GM19372 (cell line): ENCODE measurements around the gene C12orf76.
"Not testable (repeated sequence)": the region's sequence is repeated elsewhere in the genome, so short reads cannot be mapped to it uniquely, and the experiment has no call there.

Source experiments
- ATAC-seq: cut with Tn5 transposase; IDR thresholded peaks from one replicate; pipeline ENCODE4 v1.9.1; 2021; ENCODE audit warnings: mild to moderate bottlenecking, low read depth, moderate library complexity; ENCODE audit not compliant: unreplicated experiment

C12orf76 gene

DNA sequence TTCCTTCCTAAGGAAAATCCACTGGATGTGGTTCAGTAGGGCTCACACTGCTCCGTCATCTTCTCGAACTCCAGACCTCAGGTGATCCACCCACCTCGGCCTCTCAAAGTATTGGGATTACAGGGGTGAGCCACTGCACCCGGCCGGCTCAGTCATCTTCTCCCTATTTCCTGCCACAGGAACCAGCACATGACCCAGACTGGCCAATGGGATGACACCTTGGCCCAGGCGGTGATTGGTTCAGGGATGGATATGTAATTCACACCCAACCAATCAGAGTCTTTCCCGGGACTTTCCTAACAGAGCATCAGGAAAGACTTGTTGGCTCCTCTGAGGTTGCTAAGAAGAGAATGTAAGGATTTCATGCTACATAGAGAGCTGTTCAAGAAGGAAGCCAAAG, 19.2 kb upstream of the C12orf76 start:
- ATAC-seq, result no peak

- no peak for ATAC-seq
These were observed 17.2 kb upstream of the C12orf76 start for GRCh38 chr12:110065540-110065939.

- no peak for ATAC-seq
These were observed 13.9 kb upstream of the C12orf76 start for GRCh38 chr12:110062241-110062640.

- ATAC-seq, result no peak
These were observed 11.3 kb upstream of the C12orf76 start for GRCh38 chr12:110059651-110060000.

DNA sequence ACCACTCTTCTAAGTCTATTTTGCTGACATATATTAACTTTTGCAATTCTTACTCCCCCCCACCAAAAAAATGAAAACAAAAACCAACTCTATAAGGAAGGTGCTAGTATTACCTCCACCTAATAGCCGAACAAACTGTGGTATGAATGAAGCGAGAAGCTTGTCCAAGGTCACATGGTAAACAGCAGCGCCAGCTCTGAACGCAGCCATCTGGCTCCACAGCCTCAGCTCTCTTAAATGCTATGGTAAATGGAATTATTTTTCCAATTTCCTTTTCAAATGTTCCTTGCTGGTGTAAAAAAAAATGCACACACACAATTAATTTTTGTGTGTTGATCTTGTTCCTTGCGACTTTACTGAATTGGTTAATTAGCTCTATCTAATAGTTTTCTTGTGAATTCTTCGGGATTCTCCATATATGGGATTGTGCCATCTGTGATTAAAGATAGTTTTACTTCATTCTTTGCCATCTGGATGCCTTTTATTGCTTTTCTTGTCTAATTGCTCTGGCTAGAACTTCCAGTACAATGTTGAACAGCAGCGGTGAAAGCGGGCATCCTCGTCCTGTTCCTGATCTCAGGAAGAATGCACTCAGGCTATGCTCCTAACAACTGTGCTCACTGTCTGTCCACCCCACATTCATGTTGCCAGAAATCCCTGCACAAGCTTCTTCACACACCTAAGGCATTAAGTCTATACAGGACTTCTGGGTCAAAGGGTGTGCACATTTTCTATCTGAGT, 10.7 kb upstream of the C12orf76 start:
- ATAC-seq, result no peak

GRCh38 chr12:110056643-110057042, 8.3 kb upstream of the C12orf76 start:
- not testable (repeated sequence) for ATAC-seq

DNA sequence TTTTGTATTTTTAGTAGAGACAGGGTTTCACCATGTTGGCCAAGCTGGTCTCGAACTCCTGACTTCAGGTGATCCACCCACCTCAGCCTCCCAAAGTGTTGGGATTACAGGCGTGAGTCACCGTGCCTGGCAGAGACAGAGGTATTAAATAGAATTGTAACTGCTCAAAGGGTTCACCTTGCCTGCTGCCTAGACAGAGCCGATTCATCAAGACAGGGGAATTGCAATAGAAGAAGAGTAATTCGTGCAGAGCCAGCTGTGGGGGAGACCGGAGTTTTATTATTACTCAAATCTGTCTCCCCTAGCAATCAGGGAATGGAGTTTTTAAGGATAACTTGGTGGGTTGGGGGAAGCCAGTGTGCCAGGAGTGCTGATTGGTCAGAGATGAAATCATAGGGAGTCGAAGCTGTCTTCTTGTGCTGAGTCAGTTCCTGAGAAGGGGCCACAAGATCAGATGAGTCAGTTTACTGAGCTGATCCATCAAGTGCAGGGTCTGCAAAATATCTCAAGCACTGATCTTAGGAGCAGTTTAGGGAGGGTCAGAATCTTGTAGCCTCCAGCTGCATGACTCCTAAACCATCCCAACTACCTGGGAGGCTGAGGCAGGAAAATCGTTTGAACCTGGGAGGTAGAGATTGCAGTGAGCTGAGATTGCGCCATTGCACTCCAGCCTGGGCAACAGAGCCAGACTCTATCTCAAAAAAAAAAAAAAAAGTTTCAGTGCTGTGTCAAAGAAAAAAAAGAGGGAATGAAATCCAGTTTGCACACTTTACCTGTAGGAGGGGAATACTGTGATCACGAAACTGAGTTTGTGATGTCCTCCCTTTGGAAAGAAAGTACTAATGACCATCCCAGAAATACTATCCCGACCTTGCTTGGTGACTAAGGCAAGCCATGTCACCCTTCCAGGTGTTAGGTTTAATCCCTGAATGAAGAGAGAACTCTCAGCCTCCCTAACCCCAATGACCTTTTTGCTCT, 7.3 kb upstream of the C12orf76 start:
- ATAC-seq, result not testable (repeated sequence)

DNA sequence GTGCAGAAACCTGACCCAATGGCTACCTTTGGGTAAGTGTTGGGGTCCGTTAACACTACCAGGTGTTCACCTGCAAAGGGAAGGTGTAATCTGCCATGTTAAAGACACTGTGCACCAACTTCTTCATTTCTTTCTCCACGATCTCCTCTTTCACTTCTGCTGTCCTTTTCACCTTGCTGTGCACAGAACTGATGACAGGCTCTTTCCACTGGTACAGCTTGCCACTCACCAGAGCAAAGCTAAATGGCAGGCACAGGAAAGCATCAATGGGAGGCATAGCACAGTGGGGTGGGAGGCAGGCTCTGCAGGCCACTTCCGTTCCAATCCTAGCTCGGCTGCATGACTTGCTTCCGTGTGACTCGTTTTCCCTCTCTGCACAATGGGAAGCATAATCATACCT, 2.6 kb upstream of the C12orf76 start:
- ATAC-seq, result no peak

DNA sequence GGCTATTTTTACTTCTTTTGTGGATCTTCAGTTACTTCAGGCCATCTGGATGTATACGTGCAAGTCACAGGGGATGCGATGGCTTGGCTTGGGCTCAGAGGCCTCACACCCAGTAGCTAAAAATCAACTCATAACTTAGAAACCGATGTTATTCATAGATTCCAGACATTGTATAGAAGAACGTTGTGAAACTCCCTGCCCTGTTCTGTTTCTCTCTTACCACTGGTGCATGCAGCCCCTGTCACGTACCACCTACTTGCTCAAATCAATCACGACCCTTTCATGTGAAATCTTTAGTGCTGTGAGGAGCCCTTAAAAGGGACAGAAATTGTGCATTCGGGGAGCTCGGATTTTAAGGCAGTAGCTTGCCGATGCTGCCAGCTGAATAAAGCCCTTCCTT, 1.3 kb upstream of the C12orf76 start:
- ATAC-seq, result not testable (repeated sequence)

DNA sequence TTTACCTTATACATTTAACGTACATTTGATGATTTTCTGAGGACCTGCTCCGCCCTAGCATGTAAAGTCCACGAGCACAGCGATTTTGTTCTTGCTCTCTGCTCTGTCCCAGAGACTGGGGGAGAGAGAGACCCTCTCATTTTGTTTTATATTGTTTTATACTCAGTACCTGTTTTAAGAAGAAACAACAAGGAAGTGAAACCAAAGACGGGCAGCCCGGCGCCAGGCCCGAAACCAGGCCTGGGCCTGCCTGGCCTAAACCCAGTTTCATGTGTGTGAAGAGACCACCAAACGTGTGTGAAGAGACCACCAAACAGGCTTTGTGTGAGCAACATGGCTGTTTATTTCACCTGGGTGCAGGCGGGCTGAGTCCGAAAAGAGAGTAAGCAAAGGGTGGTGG, 712 bp upstream of the C12orf76 start:
- not testable (repeated sequence) for ATAC-seq

DNA sequence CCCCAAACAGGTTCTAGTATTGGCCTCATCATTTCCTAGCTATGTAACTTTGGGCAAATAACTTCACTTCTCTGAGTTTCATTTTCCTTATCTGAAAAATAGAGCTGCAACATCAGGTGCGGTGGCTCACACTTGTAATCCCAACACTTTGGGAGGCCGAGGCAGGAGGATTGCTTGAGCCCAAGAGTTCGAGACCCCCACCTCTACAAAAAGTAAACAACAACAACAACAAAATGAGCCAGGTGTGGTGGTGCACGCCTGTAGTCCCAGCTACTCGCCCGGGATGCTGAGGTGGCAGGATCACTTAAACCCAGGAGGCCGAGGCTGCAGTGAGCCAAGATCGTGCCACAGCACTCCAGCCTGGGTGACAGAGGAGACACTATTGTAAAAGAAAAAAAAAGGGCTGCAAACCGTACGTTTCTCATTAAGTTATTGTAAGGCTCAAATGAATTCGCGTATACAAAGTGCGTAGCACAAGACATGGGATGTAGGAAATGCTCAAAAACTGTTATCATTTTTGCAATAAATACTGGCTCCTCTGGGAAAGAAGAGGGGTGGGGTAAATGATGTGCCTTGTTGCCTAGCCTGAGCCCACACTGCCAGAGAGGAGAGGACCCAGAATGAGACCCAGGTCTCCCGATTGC, 903 bp downstream of the C12orf76 start:
- ATAC-seq, result no peak

DNA sequence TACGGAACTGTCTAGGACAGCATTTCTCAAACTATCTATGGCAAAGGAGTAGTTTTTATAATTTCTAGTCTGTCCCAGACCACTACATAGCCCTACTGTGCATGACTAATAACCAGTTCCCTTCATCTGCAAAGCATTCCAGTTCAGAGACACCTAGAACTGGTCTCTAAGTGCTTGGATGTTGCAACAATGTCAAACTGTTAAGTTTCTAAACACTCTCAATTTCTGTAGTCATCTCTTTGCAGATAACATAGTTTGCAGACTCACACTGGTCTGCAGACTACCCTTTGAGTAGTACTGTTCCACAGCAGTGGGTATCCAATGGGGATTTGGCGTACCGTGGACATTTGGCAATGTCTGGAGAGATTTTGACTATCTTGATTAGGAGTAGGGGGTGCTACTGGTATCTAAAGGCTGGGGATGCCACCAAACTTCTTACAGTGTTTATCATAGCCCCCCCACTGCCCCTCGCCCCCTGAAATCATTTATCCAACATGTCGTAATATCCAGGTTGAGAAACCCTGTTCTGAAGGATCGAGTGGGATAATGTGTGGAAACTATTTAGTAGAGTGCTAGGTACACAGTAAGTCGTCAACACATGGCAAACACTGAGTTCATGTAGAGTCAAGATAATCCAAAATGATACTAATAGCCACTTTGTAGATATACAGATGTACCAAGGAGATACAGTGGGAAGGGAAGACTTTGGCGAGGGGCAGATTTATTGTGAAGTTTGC, 1.7 kb downstream of the C12orf76 start:
- no peak for ATAC-seq

GRCh38 chr12:110042264-110042663, 6.1 kb downstream of the C12orf76 start:
- ATAC-seq, result no peak

DNA sequence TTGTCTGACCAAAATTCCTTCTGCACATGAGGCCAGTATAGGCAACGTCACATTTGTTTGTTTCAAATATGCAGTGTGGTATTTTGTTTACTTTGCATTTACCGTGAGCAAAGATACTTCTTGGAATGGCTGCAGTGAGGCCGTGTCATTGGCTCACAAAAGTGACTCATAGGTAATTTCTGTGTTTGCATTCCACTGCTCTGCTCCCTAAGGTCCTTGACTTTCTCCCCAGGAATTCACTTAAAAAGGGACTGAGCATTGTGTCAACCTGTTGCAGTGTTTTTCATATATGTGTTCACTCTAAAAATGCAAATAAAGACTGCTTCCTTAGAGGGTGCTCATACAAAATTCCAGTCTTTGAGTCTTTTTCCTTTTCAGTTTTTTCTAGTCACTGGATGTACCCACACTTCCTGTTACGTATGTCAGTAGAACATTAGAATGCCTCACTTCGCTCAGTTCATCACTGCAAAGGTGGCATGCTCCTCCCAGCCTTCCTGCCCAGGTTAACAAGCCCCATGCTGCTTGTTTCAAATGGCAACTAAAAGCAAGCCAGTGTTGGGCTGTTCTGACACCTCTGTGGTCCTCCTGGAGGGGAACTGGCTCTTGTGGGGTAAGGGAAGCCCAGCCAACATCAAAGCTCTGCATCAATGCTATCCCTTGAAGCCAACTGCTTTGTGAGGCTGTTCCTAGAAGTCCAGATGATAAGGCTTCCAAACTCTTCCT, 9.1 kb downstream of the C12orf76 start:
- no peak for ATAC-seq

DNA sequence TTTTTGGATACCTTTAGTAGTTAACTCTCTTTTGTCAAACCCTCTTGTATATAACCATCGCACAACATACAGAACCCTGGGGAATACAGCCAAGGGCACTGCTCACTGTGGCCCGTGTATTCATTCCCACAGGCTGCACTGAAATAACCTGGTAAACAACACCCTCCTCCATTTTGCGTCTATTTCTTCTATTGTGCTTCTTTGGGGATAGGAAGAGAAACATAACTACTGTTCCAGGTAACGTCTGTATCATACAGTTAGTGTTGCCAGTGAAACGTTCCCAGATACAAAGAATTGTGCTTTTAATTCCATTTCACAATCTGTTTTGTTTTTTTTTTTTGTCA, 9.6 kb downstream of the C12orf76 start:
- ATAC-seq, result no peak

GRCh38 chr12:110037315-110037714, 11.0 kb downstream of the C12orf76 start:
- no peak for ATAC-seq

DNA sequence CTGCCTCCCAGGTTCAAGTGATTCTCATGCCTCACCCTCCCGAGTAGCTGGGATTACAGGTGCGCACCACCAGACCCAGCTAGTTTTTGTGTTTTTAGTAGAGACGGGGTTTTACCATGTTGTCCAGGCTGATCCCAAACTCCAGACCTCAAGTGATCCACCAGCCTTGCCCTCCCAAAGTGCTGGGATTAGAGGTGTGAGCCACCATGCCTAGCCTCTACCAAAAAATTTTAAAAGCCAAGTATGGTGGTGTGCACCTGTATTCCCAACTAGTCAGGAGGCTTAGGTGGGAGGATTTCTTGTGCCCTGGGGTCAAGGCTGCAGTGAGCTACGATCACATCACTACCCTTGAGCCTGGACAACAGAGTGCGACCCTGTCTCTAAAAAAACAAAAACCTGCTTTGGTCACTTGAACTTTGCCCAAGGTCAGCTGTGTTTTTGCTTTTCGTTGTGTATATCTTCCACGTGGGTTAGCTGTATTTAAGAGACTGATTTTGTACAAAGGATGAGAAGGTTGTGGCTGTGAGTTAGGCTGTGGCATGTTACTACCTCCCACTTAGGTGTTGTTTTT, 12.7 kb downstream of the C12orf76 start:
- no peak for ATAC-seq

DNA sequence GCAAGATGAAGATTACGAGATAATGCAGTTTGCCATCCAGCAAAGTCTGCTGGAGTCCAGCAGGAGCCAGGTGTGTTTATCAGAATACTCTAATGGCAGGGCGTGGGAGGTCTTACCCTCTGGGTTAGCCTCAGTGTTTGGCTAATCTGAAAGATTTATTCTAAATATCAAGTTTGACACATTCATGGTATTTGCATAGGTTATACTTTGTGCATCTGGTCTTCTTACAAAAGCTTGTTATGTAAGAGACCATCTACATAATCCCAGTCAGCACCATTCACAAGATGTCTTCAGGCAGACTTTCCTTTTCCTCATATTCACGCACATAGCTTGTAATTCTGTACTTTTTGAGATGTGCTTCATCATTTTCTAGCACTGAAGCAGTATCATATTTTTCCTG, 14.4 kb downstream of the C12orf76 start:
- no peak for ATAC-seq

- no peak for ATAC-seq
These were observed 19.0 kb downstream of the C12orf76 start for GRCh38 chr12:110029290-110029815.
